ENCODE data around the gene C1QL2.

Gene C1QL2

GRCh38 chr2:119136093-119136492 lies 22.5 kb downstream of the C1QL2 start:
- no peak for DNase-seq

DNA sequence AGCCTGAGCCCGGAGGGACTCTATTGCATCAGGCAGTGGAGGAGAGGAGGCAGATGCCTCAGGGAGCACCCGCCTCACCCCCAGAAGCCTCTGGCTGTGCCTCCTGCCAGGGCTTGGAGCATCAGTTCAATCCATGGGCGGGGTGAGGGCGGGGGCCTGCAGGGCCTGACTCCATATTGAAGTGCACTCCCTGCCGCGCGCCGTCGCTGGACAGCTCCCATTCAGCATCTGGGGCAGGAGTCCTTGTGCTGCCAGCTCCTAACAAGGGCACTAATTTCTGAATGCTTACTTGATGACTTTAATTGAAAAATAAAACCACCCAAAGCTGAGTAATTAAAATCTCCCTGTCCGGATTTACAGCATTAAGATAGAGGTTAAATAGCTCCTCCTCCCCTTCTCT lies 23.8 kb downstream of the C1QL2 start:
- DNase-seq = no peak

GRCh38 chr2:119126650-119127049 lies 31.9 kb downstream of the C1QL2 start:
- peak; percentile 56 for DNase-seq

DNA sequence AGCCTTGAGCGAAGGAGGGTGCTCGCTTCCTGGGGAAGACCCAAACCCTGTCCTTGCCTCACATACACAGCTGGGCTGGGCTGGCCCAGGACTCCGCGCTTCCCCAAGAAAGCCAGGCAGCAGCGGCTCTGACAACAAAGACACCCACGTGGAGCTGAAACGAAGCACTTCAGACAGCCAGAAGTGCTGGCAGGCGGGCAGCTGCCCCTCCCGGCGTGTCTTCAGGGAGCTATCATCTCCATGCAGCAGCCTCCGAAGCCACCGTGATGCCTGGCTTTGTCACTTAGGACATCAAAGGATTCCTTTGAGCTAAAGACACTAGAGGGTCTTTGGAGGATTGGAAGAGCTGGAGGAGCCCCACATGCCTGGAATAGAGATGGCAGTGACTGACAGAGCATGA lies 35.2 kb downstream of the C1QL2 start:
- DNase-seq = no peak

GRCh38 chr2:119122663-119123062 lies 35.9 kb downstream of the C1QL2 start:
- DNase-seq = no peak

DNA sequence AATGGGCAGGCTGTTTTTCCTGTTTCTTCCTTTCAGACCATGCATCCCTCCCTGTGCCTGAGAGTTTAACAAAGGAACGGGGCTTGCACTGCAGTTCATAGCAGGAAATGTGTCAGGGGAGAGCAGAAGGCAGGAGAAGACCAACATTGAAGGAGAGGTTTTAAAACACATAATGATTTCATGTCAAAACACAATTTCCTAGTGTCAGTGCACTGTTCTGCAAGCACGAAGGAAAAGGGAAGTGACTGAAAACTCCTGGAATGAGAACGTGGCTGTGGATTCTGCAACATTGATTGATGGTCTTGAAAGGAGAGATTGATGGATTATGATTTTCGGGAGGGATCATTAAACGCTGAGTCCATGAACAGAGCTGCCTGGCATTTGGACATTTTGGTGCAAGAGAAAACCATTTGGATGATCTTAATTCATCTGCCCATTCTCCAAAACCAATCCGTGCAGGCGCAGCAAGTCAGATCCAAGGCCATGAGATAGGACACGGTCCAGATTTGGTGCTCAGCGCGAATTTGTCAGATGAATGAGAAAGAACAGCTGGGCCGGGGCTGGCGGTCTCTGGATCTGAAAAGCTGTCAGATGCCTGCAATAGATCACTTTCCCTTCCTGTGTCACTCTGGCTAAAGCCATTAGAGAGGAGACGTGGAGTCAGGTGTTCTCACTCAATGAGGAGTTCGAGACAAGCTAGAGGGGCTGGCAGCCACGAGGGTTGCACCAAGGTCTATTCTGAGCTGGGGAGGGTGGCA lies 38.4 kb downstream of the C1QL2 start:
- no peak for DNase-seq

DNA sequence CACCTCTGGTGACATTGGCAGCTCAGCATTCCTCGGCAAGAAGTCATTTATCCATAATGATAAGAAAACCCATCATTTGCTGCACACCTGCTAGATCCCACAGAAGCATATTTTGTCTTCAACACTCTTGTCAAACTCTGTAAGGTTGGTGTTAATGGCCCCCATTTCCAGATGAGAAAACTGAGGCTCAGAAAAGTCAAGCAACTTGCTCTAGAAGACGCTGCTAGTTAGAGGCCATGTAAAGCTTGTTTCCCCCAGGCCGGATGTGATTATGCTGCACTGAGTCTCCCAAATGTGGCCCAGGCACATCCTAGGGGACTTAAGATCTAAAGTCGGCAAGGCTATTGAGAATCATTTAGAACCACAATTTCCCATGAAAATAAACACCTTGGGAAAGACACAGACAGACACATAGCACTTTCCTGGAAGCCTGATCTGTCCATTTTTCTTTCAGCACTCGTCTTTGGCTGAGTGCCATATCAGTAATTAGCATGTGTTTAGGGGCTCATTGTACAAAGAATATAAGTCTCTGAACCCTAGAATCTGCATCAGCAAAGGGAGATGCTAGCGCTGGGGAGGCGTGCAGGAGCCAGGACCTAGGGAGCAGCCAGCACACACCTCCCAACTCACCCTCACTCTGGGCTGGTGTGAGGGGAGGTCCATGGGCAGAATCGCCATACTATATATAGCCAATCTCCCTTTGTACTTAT lies 39.3 kb downstream of the C1QL2 start:
- no peak for DNase-seq

DNA sequence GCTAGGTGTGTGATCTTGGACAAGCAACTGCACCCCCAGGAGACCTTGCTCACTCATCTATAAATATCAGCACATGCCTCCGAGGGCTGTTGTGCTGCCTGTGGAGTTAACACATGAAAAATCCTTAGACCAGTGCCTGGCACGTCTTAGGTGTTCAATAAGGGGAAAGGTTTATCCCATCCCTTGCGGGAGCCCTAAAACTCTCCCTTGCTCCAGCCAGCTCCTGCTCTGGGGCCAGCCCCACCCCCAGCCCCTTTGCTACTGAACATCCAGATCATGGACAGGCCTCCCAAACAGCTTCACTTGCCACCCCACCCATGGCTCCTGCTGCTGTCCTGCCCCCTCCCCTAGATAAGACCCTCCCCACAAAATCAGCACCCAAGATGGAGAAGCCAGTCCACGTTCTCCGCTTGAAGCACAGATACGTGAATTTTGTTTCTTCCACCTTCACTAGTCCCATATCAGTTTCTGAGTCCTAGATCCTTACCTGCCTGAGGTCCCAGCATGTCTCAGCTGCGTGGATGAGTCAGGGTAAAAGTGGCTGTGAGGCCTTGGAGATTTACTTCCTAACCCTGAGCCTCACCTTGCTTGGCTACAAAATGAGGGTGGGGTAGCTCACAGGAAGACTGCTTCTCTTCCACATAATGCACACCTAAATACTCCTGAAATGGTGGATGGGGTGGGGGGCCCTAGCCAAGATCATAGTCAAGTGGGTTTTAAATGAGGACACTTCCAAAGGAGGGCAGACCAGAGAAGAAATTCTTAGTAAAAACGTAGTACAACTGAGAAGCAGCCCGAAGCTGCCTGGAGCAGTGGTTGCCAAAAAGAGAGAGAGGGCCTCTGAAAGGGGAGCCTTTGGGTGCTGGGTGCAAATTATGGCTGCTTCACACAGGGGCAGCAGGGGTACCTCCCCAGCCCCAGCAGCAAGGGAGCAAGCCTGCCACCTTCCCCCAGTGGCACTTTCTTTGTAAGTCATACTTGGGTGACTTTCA lies 40.4 kb downstream of the C1QL2 start:
- no peak for DNase-seq

GRCh38 chr2:119117408-119117807 lies 41.1 kb downstream of the C1QL2 start:
- DNase-seq = no peak

DNA sequence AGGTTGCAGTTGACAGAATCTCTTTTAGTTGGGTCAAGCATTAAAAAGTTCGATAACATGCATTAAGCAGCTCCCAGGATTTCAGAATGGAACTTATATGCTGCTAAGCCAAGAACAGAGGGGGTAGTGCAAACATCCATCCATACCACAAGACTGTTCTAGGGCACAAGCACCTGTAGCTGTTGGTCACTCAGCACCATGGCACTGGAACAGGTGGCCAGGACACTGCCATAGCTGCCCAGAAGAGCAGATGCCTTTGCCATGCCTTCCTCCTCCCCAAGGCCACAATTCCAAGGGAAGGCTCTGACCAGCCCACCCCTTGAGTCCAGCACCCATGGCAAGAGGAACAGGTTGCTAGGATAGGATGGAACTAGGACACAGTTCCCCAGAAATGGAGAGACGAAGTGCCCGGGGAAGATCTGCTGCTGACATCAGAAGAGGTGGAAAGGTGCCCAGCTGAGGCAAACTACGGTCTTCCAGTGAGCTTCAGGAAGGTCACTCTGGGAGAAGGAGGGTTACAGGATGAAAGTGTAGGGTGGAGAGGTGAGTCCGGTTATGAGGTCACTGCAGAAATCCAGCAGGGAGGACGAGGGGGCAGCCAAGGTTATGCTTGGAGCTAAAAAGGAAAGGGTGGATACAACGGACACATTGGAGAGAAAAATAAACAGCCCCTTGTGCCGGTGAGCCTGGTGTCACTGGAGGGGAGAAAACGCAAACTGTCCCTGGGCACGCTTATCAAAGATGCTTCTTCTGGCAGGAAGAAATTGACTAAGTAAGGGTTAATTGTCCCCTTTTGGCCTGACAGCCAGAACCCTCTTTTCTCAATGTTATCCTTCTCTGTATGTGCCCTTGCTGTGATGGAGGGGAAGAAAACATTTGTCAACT lies 41.9 kb downstream of the C1QL2 start:
- DNase-seq = no peak

DNA sequence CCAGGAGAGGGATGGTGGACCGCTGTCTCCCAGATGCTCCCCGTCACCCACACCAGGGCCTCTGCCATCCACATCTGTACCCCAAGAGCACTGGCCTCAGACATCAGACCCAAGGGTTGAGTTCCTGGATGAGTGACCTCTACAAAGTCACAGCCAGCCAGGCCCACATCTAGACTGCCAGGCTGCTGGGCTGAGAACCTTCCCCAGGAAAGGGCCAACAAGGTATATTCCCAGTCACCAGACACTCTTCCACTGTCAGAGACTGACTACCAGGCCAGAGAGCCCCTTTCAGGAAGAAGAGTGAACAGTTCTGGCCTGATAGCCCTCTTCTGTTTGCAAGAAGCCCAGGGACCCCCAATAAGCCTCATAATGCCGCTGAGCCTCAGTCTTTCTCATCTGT lies 44.3 kb downstream of the C1QL2 start:
- no peak for DNase-seq

DNA sequence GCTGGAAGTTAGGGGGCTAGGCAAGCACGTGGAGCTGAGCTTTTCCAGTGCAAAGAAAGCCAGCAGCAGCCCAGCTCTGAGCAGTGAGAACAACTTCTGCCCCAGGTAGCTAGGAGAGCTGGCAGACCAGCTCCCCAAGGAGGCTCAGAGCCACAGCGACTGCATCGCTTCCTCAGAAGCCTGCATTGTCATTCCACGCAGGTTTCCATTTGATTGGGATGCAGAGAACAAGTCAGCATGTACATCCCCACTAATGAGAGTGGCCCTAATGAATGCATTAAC lies 45.1 kb downstream of the C1QL2 start:
- no peak for DNase-seq

DNA sequence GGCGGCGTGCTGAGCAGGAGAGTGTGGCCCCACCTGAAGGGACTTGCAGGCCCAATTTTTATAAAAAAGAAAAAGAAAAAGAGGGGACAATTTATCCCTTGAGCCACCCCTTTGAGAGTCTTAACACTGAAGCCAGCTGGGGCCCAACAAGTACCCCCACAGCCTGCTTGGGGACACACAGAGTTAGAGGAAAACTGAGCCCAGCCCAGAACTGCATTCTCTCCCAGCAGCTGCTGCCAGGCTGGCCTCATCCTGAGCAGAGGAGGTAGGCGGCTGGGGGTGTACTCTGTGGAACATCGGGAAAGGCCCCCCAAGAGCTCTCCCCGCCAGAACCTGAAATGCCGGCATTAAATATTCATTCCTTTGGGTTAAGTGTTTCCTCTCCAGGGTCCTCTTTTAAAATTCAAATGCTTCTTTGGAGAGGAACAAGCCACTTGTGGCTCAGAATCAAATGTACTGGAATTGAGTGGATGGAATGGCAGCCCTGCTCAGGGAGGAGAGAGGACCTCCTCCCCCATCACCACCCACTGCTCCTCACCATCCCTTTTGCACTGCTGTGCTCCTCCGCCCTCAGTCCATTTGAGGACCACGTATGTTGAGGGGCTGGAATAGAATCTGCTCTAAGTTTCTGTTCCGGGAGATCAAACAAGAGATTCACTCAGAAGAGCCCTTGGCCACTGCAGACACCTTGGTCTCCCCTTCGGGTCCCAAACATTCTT lies 45.6 kb downstream of the C1QL2 start:
- DNase-seq = no peak

- DNase-seq = no peak
Measured at GRCh38 chr2:119112230-119112629, 46.3 kb downstream of the C1QL2 start.

- no peak for DNase-seq
Measured at GRCh38 chr2:119111115-119111975, 47.2 kb downstream of the C1QL2 start.

DNA sequence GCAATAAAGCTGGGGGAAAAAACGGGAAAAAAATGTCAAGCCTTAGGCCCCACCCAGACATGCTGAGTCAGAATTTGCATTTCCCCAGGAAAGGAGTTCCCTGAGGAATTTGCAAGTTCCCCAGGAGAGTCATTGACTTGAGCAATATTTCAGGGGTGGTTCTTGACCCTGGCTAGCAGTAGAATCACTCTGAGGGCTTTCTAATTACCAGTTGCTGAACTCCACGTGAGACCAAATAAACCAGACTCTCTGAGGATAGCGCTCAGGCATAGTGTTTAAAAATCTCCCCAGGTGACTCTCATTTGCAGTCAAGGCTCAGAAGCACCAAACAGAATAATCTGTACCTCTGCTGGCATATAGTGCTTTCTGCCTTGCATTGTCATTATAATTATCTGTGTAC lies 48.7 kb downstream of the C1QL2 start:
- no peak for DNase-seq

- DNase-seq = no peak
Measured at GRCh38 chr2:119108186-119108585, 50.4 kb downstream of the C1QL2 start.

- DNase-seq = peak; percentile 38
Measured at GRCh38 chr2:119106301-119106897, 52.2 kb downstream of the C1QL2 start.

Measured in stimulated activated CD4-positive, alpha-beta T cell treated with anti-CD3 and anti-CD28 coated beads, Interleukin-15, amount 100 ng/mL, for 24 hours (primary cell).